ENCODE results near the gene FAM163B. TPM values are rescaled to one million over a fixed set of nuclear protein-coding genes. Genes with fewer than 3 reads are reported as not detected.

FAM163B gene
- total RNA-seq, 1 experiment from 2014 or later, result not detected

GRCh38 chr9:133558191-133559126 is 50.7 kb downstream of the FAM163B start:
- peak; percentile 85 for DNase-seq
- no peaks in the 10 kb centered on the region; the same call in 1 of the 2 replicates for H3K27me3 ChIP-seq
- H3K36me3 ChIP-seq, result no peaks in the 10 kb centered on the region
- H3K9me3 ChIP-seq, result no peaks in the 10 kb centered on the region
- no peak overlapping the region for H3K4me3 ChIP-seq

- no peak overlapping the region for H3K4me3 ChIP-seq
- no peaks in the 10 kb centered on the region for H3K9me3 ChIP-seq
- DNase-seq, result no peak
- H3K27me3 ChIP-seq, result no peaks in the 10 kb centered on the region
- H3K36me3 ChIP-seq, result no peaks in the 10 kb centered on the region
These were observed 51.6 kb downstream of the FAM163B start for GRCh38 chr9:133557581-133557980.

GRCh38 chr9:133556354-133556753 is 52.8 kb downstream of the FAM163B start:
- DNase-seq, result no peak
- Histone ChIP-seq H3K9me3 (no peaks in the 10 kb centered on the region), H3K27me3 (no peaks in the 10 kb centered on the region), H3K4me3 (no peak overlapping the region), H3K36me3 (no peaks in the 10 kb centered on the region)

GRCh38 chr9:133554729-133555128 is 54.5 kb downstream of the FAM163B start:
- Histone ChIP-seq H3K36me3 (no peaks in the 10 kb centered on the region), H3K27me3 (no peaks in the 10 kb centered on the region), H3K4me3 (no peak overlapping the region), H3K9me3 (no peaks in the 10 kb centered on the region)
- no peak for DNase-seq

- Histone ChIP-seq H3K9me3 (no peaks in the 10 kb centered on the region), H3K4me3 (no peak overlapping the region), H3K36me3 (no peaks in the 10 kb centered on the region), H3K27me3 (no peaks in the 10 kb centered on the region)
- DNase-seq, result no peak
These were observed 55.0 kb downstream of the FAM163B start for GRCh38 chr9:133553973-133554713.

- Histone ChIP-seq H3K4me3 (no peak overlapping the region), H3K27me3 (no peaks in the 10 kb centered on the region), H3K9me3 (no peaks in the 10 kb centered on the region), H3K36me3 (no peaks in the 10 kb centered on the region)
- no peak for DNase-seq
These were observed 56.1 kb downstream of the FAM163B start for GRCh38 chr9:133553123-133553522.

- DNase-seq, result no peak
- H3K9me3 ChIP-seq, result no peaks in the 10 kb centered on the region
- no peaks in the 10 kb centered on the region for H3K36me3 ChIP-seq
- no peak overlapping the region for H3K4me3 ChIP-seq
- no peaks in the 10 kb centered on the region for H3K27me3 ChIP-seq
These were observed 57.0 kb downstream of the FAM163B start for GRCh38 chr9:133552236-133552635.

GRCh38 chr9:133551446-133551845 is 57.7 kb downstream of the FAM163B start:
- no peaks in the 10 kb centered on the region for H3K36me3 ChIP-seq
- H3K27me3 ChIP-seq, result no peaks in the 10 kb centered on the region
- no peaks in the 10 kb centered on the region for H3K9me3 ChIP-seq
- DNase-seq, result no peak
- no peak overlapping the region for H3K4me3 ChIP-seq

GRCh38 chr9:133547116-133547515 is 62.1 kb downstream of the FAM163B start:
- DNase-seq, result no peak
- no peaks in the 10 kb centered on the region for H3K36me3 ChIP-seq
- no peaks in the 10 kb centered on the region for H3K9me3 ChIP-seq
- H3K27me3 ChIP-seq, result no peaks in the 10 kb centered on the region
- H3K4me3 ChIP-seq, result no peak overlapping the region

- no peaks in the 10 kb centered on the region for H3K36me3 ChIP-seq
- no peaks in the 10 kb centered on the region for H3K9me3 ChIP-seq
- DNase-seq, result no peak
- H3K4me3 ChIP-seq, result no peak overlapping the region
- no peaks in the 10 kb centered on the region for H3K27me3 ChIP-seq
These were observed 62.9 kb downstream of the FAM163B start for GRCh38 chr9:133546287-133546680.

GRCh38 chr9:133545494-133546286 is 63.5 kb downstream of the FAM163B start:
- Histone ChIP-seq H3K9me3 (no peaks in the 10 kb centered on the region), H3K4me3 (no peak overlapping the region), H3K27me3 (no peaks in the 10 kb centered on the region), H3K36me3 (no peaks in the 10 kb centered on the region)
- no peak for DNase-seq

GRCh38 chr9:133543772-133544467 is 65.3 kb downstream of the FAM163B start:
- Histone ChIP-seq H3K4me3 (no peak overlapping the region), H3K36me3 (no peaks in the 10 kb centered on the region), H3K9me3 (no peaks in the 10 kb centered on the region), H3K27me3 (no peaks in the 10 kb centered on the region)
- peak; percentile 63 for DNase-seq

GRCh38 chr9:133542002-133542401 is 67.2 kb downstream of the FAM163B start:
- no peak for DNase-seq
- Histone ChIP-seq H3K4me3 (no peak overlapping the region), H3K36me3 (no peaks in the 10 kb centered on the region), H3K9me3 (no peaks in the 10 kb centered on the region), H3K27me3 (no peaks in the 10 kb centered on the region)

GRCh38 chr9:133540698-133541025 is 68.5 kb downstream of the FAM163B start:
- H3K9me3 ChIP-seq, result no peaks in the 10 kb centered on the region
- DNase-seq, result no peak
- H3K36me3 ChIP-seq, result no peaks in the 10 kb centered on the region
- no peaks in the 10 kb centered on the region for H3K27me3 ChIP-seq
- H3K4me3 ChIP-seq, result no peak overlapping the region

- H3K4me3 ChIP-seq, result no peak overlapping the region
- no peaks in the 10 kb centered on the region for H3K27me3 ChIP-seq
- H3K36me3 ChIP-seq, result no peaks in the 10 kb centered on the region
- DNase-seq, result no peak
- H3K9me3 ChIP-seq, result no peaks in the 10 kb centered on the region
These were observed 69.0 kb downstream of the FAM163B start for GRCh38 chr9:133539991-133540697.
